Kidney (tissue), 14 donors: ENCODE data around the gene UBAP1L. TPM values are rescaled to one million over a fixed set of nuclear protein-coding genes. Genes with fewer than 3 reads are reported as not detected.

Experiments
- DNase-seq, 5 donors: peaks; one replicate each; pipeline ENCODE4 v3.0.0-alpha.2; 2013 to 2020
- FAIRE-seq: peaks from 2 replicates; lab custom pipeline; 2012; peaks lifted over from hg19 to GRCh38; lab: Jason Lieb, UNC
- H3K27ac ChIP-seq, 2 donors: one replicate each; pipeline ENCODE4 v1.7.0; 2013; ENCODE audit warnings: low read depth in 2 of 2, low read length in 2 of 2, inconsistent platforms in 1 of 2
- H3K27me3 ChIP-seq: one replicate; pipeline ENCODE4 v1.7.1; 2013; ENCODE audit warnings: low read length, inconsistent platforms; ENCODE audit not compliant: control insufficient read depth, insufficient read depth
- H3K36me3 ChIP-seq, 3 donors: one replicate each; pipeline versions ENCODE4 v1.7.0 to v1.7.1; 2013; ENCODE audit warnings: low read length in 3 of 3, control low read depth in 1 of 3, inconsistent platforms in 1 of 3; ENCODE audit not compliant: insufficient read depth in 3 of 3, control insufficient read depth in 2 of 3
- H3K4me1 ChIP-seq, 3 donors: one replicate each; pipeline versions ENCODE4 v1.7.0 to v1.7.1; 2013; ENCODE audit warnings: low read length in 3 of 3, inconsistent platforms in 1 of 3, low read depth in 1 of 3; ENCODE audit not compliant: control insufficient read depth in 2 of 3, insufficient read depth in 2 of 3
- H3K4me3 ChIP-seq, 3 donors: one replicate each; pipeline versions ENCODE4 v1.7.0 to v1.8.1; 2013; ENCODE audit warnings: low read length in 3 of 3, control low read depth in 1 of 3, inconsistent platforms in 1 of 3
- H3K9ac ChIP-seq, 3 donors: one replicate each; pipeline versions ENCODE4 v1.7.0 to v1.7.1; 2013; ENCODE audit warnings: low read length in 3 of 3, control low read depth in 1 of 3, inconsistent platforms in 1 of 3
- H3K9me3 ChIP-seq, 3 donors: one replicate each; pipeline versions ENCODE4 v1.7.0 to v1.7.1; 2013; ENCODE audit warnings: low read length in 3 of 3, control low read depth in 1 of 3, inconsistent platforms in 1 of 3; ENCODE audit not compliant: control insufficient read depth in 2 of 3, insufficient read depth in 1 of 3
- CTCF ChIP-seq: IDR thresholded peaks from 3 replicates; pipeline ENCODE4 v1.5.1; 2012; ENCODE audit warnings: mild to moderate bottlenecking, moderate library complexity, borderline replicate concordance; ENCODE audit not compliant: insufficient read depth; ENCODE audit errors: extremely low read depth
- intact Hi-C: fragments of 100-400 bp; cut with DNase I; formaldehyde crosslinking; loops from one replicate; pipeline ENCODE4 v1.11.1; 2022
- polyA plus RNA-seq: library from polyadenylated mRNA; stranded (reverse); fragments of 350-450 nt; fragmentation: Illumina TruSeq; extraction: RNeasy Lipid Tissue Mini Kit (QIAGEN cat#74804); gene quantifications from one replicate; pipeline ENCODE4 v1.2.3, GENCODE V29; 2014; ENCODE audit warnings: low read depth, low replicate concordance; ENCODE audit not compliant: insufficient read depth
- total RNA-seq: library from RNA; stranded (reverse); fragmentation: NEBNext Ultra II Directional; extraction: Animal tissue kit (Norgen Biotek cat#: 25700); gene quantifications from one replicate; pipeline ENCODE4 v1.2.1, GENCODE V29; 2021
- donor health status: control.
- donor health status: control.
- donor health status: control.
- donor health status: control.
- donor health status: control.
- donor health status: DM: yes; HTN: yes; CAD: no.
- donor health status: Normal renal cell carcinoma (clear cell type).

UBAP1L gene
- total and polyA plus RNA-seq, 2 donors from 2014 or later, result 2.1 to 5.4 TPM

- Histone ChIP-seq H3K9me3 (no peaks in the 10 kb centered on the region), H3K36me3 (no peaks in the 10 kb centered on the region), H3K9ac (no peak overlapping the region), H3K27me3 (no peaks in the 10 kb centered on the region), H3K27ac (no peak overlapping the region), H3K4me3 (no peak overlapping the region), H3K4me1 (peaks cover 0 to 7% (median 3%) of the 10 kb centered on the region in 3 donors)
- DNase-seq, result no peak
- FAIRE-seq, result no peak
- no peak for TF ChIP-seq CTCF
- intact Hi-C loops, result no loop called here
These were observed 43.0 kb downstream of the UBAP1L start for GRCh38 chr15:65072027-65072426.

GRCh38 chr15:65071381-65071811 is 43.6 kb downstream of the UBAP1L start:
- H3K4me1 ChIP-seq, result peaks cover 0 to 7% (median 3%) of the 10 kb centered on the region in 3 donors
- H3K27me3 ChIP-seq, result no peaks in the 10 kb centered on the region
- intact Hi-C loops, result no loop called here
- no peaks in the 10 kb centered on the region for H3K36me3 ChIP-seq
- no peak overlapping the region for H3K9ac ChIP-seq
- no peak for TF ChIP-seq CTCF
- FAIRE-seq (no peak), DNase-seq (no peak)
- H3K4me3 ChIP-seq, result no peak overlapping the region
- H3K9me3 ChIP-seq, result no peaks in the 10 kb centered on the region
- no peak overlapping the region for H3K27ac ChIP-seq

GRCh38 chr15:65069779-65070546 is 45.0 kb downstream of the UBAP1L start:
- no peaks in the 10 kb centered on the region for H3K36me3 ChIP-seq
- H3K9ac ChIP-seq, result no peak overlapping the region
- no peaks in the 10 kb centered on the region for H3K9me3 ChIP-seq
- FAIRE-seq (no peak), DNase-seq (no peak)
- TF ChIP-seq CTCF, result no peak
- peaks cover 0 to 7% (median 3%) of the 10 kb centered on the region in 3 donors for H3K4me1 ChIP-seq
- no peak overlapping the region for H3K27ac ChIP-seq
- no peak overlapping the region for H3K4me3 ChIP-seq
- H3K27me3 ChIP-seq, result no peaks in the 10 kb centered on the region
- intact Hi-C loops, result no loop called here
